Spleen (tissue), 7 donors: ENCODE data around the gene SSH2.

ENCODE experiments used
- POLR2A ChIP-seq, 3 donors: fragments of 450-650 bp; IDR thresholded peaks; one replicate each; pipeline ENCODE4 v1.5.1; 2017; ENCODE audit warnings: antibody characterized with exemption in 3 of 3, mild to moderate bottlenecking in 1 of 3
- TF ChIP-seq, protein P1 (sequence below), 11 experiments: fragments of 200-600 bp in 7 of 11; fragments of 450-650 bp in 4 of 11; sonication (generic) in 4 of 11; IDR thresholded peaks in 8 of 11; conservative IDR thresholded peaks in 3 of 11; 1 replicate in 7 of 11; 2 replicates in 4 of 11; pipeline versions ENCODE4 v1.4.0 to v1.8.0; 2016 to 2021; ENCODE audit warnings: antibody characterized with exemption in 11 of 11, inconsistent platforms in 4 of 11, mild to moderate bottlenecking in 1 of 11
- donor health status: DM: no; HTN: no; CAD: no; lungs with moderate emphysema.
- donor health status: DM: no; HTN: no; CAD: no.
- donor health status: DM: no; HTN: no; CAD: no.

DNA sequence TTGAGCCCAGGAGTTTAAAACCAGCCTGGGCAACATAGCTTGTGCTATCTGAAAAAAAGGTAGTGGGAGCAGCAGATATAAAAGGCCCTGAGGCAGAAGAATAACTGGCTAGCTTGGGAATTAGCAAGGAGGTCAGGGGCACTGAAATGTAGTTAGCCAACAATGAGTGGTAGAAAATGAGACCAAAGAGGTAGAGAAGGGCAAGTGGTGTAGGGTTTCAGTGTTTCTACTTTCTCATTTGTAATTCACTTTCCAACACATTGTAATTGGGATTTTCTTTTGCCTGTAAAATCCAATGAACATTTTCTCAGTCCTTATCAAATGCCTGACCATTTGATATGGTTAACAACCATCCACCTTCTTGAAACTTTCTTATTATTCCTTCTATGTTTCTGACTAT is 212.2 kb downstream of the SSH2 start:
- TF ChIP-seq, protein P1, sequence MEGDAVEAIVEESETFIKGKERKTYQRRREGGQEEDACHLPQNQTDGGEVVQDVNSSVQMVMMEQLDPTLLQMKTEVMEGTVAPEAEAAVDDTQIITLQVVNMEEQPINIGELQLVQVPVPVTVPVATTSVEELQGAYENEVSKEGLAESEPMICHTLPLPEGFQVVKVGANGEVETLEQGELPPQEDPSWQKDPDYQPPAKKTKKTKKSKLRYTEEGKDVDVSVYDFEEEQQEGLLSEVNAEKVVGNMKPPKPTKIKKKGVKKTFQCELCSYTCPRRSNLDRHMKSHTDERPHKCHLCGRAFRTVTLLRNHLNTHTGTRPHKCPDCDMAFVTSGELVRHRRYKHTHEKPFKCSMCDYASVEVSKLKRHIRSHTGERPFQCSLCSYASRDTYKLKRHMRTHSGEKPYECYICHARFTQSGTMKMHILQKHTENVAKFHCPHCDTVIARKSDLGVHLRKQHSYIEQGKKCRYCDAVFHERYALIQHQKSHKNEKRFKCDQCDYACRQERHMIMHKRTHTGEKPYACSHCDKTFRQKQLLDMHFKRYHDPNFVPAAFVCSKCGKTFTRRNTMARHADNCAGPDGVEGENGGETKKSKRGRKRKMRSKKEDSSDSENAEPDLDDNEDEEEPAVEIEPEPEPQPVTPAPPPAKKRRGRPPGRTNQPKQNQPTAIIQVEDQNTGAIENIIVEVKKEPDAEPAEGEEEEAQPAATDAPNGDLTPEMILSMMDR (IDR thresholded peaks at IDR 0.05 in 8 of 11, conservative IDR thresholded peaks at IDR 0.05 in 3 of 11) = no peak
- no peak for TF ChIP-seq POLR2A (IDR thresholded peaks at IDR 0.05)
